NCI-H345 (cell line): ENCODE measurements around the gene ADAMTS19.
A peak's percentile ranks its signal among the peaks of the same experiment; 100 is the strongest.

Experiments
- DNase-seq: peaks from one replicate; lab custom pipeline; 2025; lab: John Stamatoyannopoulos, UW

Gene ADAMTS19

DNA sequence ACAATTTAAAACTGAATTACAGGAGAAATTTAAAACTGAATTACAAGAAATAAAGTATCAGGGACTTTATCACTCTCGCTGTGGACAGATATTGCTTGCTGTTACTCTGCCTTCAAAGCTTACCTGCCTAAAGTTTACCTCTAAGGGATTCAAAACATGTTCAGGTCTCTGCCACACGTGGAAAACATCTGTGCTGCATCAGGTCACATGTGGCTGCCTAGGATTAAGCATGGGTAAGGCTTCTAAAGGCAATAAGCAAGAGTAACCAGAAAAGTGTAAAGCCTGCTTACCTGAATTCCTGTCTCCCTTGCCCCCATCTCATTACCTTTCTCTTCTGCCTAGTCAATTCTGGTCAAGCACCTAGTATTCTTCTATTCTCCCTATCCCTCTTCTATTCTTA lies 306.7 kb downstream of the ADAMTS19 start:
- no peak for DNase-seq

DNA sequence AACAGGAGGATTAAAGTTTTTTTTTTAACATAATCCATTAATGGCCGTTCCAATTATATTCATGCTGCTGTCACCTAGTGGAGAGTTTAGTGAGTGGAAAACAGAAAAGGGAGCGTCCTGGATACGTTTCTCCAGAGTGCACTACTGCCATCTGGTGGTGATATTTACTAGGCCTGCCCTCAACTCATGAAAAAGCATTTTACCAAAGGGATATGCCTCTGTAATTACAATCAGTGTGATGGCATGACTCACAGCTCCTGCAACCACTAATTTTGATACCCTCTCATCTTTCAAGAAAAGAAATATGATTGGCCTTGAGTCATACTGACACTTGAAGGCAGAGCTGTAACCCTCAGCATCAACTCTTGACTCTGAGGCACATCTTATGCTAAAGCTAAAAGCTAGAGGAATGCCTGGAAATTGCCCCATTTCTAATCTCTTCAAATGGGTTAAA lies 307.9 kb downstream of the ADAMTS19 start:
- peak; percentile 79 for DNase-seq

DNA sequence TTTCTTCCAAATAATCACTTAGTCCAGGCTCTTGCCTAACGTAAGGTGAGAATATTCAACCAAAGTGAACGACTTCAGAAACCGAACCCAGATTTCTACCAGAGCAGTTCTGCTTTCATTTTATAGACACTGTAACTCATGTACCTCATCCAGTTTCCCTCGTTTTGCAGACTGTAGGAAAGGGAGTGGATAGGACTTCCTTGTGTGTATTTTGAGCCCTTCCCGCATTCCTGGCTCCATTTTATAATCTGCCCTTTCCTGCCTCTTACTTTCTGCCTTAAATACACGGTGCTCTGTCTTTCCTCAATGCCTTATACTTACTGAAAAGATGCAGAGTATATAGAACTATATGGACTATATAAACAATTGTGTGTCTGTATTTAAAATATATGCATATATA lies 308.6 kb downstream of the ADAMTS19 start:
- DNase-seq: no peak

DNA sequence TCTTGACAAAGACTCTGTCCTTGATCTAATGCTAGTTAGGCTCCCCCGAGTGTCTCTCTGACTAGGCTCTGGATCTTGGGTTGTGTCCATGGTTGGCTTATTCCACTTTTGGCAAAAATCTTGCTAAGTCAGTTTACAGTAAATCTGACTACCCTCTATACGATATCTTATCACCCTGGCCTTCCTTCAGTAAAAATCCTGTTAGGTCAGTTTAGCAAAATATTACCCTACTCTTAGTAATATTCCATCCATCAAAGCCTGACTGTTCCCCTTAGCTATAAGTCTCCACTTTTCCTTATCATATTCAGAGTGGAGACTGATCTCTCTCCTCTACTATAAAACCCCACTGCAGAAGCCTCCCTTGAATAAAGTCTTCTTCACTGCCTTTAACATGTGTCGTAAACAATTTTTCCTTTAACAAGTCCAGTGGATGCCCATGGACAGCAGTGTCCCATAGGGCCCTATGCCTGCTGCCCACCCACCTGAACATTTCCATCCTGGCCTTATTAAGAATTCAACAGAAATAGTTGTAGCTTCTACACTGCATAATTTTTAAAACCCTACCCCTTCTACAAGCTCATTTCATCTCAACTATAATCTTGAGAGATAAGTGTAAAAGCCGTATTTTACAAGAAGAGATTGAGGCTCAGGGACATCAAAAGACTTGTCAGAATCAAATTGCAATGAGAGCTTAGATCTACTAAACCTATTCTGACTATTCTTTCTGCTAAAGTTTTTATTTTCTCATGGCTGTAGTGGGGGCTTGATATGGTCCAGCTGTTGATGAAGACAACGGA lies 310.1 kb downstream of the ADAMTS19 start:
- no peak for DNase-seq

DNA sequence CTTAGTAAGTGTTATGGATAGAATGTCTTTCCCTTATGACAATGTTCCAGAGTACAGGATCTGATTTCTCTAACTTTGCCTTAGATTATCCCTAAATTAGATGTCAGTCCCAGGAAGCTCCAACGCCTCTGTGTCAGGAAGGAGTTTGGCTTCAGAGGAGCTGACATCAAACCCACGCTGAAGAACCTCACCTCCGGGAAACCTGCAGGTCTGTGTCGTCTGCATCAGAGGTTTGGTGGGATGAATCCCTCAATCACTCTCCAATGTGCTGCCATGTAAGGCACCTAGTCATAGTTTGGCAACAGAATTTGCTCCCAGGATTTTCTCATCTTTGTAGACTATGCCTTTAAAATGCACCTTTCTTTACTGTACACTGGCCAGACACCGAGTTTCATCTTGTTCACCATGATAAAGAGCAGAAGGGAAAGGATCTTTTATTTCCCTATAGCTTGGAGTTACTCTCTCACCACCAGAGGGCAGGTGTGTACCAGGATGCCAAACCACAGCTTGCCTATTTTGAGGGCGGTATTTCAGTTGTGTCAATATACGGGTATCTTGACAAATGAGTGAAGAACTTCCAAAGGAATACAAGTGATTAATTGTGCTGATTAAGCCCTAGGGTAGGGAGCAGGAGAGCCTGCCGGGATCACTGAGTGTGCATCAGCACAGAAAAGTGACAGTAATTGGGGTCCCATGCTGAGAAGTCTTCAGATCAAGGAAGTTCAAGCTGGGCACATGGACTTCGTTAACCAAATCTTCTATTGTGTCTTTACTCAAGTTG lies 311.1 kb downstream of the ADAMTS19 start:
- peak; percentile 10 for DNase-seq

DNA sequence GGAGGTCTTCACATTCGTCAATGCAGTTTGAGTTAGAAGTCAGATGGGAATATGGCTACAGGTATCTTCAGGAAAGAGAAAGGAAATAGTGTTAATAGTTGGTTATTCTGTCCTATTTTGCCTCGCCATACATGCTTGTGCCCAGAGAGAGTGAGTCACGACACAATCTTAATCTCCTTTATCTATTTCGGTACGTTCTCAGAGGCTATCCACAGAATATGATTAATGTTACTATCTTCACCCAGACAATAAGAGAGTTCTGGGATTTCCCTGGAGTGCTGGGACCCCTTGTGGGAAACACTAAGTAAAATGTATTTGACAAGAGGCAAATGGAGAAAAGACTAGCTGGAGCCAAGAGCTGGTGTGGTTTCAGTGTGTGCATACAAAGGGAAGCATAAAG lies 313.3 kb downstream of the ADAMTS19 start:
- no peak for DNase-seq

DNA sequence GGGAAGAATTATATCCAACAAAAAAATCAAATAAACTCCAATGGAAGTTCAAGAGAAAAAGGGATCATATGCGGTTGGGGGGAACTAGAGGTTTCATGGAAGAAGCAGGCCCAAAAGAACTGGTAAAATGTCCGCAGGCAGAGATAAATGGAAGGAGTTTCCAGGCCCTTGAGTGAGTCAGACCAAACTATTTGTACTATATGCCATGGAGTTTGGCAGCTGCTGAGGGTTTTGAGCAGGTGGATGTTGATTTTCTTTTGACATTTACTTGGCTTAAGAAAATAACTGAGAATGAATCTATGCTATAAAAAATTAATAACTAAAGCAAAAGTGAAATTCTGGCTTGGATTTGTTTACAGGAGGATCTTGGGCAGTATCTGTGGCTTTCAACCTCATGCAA lies 321.5 kb downstream of the ADAMTS19 start:
- DNase-seq: no peak
